Activated naive CD4-positive, alpha-beta T cell treated with anti-CD3 and anti-CD28 coated beads, Interleukin-2, amount 10 ng/mL, durations not matched to agents 7 days and 5 days (primary cell): Measurements from ENCODE around the gene TIAM2.
"Not testable (repeated sequence)": the region's sequence is repeated elsewhere in the genome, so short reads cannot be mapped to it uniquely, and the experiment has no call there.

ENCODE experiments used
- CTCF ChIA-PET: fragments of 350-600 bp; sonication (Branson Sonifier 250); formaldehyde crosslinking; loops from one replicate; lab custom pipeline; 2021; ENCODE audit warnings: antibody characterized with exemption; lab: Charles Lee
- DNase-seq: peaks from one replicate; pipeline ENCODE4 v3.0.0-alpha.2; 2020
- H3K27ac Mint-ChIP-seq: one replicate; pipeline ENCODE4 v1.8.0; 2021; ENCODE audit warnings: mild to moderate bottlenecking, moderate library complexity, mixed read lengths
- H3K27me3 Mint-ChIP-seq: one replicate; pipeline ENCODE4 v1.8.0; 2021; ENCODE audit warnings: mild to moderate bottlenecking, mixed read lengths
- H3K36me3 Mint-ChIP-seq: one replicate; pipeline ENCODE4 v1.8.0; 2021; ENCODE audit warnings: mixed read lengths
- H3K4me1 Mint-ChIP-seq: one replicate; pipeline ENCODE4 v1.8.0; 2021; ENCODE audit warnings: mixed read lengths
- H3K4me3 Mint-ChIP-seq: one replicate; pipeline ENCODE4 v1.8.0; 2021; ENCODE audit warnings: mild to moderate bottlenecking, moderate library complexity, mixed read lengths
- H3K9me3 Mint-ChIP-seq: one replicate; pipeline ENCODE4 v1.8.0; 2021; ENCODE audit warnings: mixed read lengths

Gene TIAM2

DNA sequence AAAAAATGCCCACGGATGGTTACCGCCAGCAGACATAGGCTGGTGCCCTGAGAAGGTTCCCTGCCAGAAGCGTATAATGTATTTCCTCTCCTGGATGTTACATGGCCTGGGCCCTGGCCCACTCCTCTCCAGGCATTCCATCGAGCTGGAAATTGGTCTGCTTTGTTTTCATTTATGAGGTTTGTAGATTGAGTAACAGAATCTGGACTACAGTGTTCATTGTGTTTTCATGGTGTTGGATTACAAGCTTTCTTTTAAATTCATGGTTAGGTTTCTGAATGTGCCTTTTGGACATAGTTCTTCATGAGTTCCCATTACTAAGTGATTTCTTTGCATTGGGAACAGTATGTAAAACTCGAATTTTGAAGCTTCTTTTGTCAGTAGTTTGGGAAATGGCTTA is 6.4 kb downstream of the TIAM2 start:
- no peaks in the 10 kb centered on the region for H3K9me3 Mint-ChIP-seq
- DNase-seq, result no peak
- CTCF ChIA-PET, result no interaction called here
- H3K36me3 Mint-ChIP-seq, result no peaks in the 10 kb centered on the region
- H3K4me1 Mint-ChIP-seq, result peaks cover 3% of the 10 kb centered on the region
- no peak overlapping the region for H3K4me3 Mint-ChIP-seq
- H3K27ac Mint-ChIP-seq, result no peak overlapping the region
- H3K27me3 Mint-ChIP-seq, result peaks cover 33% of the 10 kb centered on the region

GRCh38 chr6:155001934-155002333 is 6.8 kb downstream of the TIAM2 start:
- no peak overlapping the region for H3K4me3 Mint-ChIP-seq
- peaks cover 2% of the 10 kb centered on the region for H3K4me1 Mint-ChIP-seq
- H3K36me3 Mint-ChIP-seq, result no peaks in the 10 kb centered on the region
- DNase-seq, result no peak
- H3K27me3 Mint-ChIP-seq, result peaks cover 31% of the 10 kb centered on the region
- H3K27ac Mint-ChIP-seq, result no peak overlapping the region
- H3K9me3 Mint-ChIP-seq, result no peaks in the 10 kb centered on the region
- CTCF ChIA-PET, result no interaction called here

- Mint-ChIP-seq H3K27me3 (peaks cover 20% of the 10 kb centered on the region), H3K27ac (no peak overlapping the region), H3K36me3 (no peaks in the 10 kb centered on the region), H3K4me3 (no peak overlapping the region), H3K4me1 (no peaks in the 10 kb centered on the region), H3K9me3 (no peaks in the 10 kb centered on the region)
- CTCF ChIA-PET, result interaction anchor here (0.9 kb wide), 1 partner anchor 168 kb away, joined by 4 read pairs; no protein-coding TSS in a partner anchor
- DNase-seq, result no peak
Measured at GRCh38 chr6:155003476-155003875, 8.4 kb downstream of the TIAM2 start.

DNA sequence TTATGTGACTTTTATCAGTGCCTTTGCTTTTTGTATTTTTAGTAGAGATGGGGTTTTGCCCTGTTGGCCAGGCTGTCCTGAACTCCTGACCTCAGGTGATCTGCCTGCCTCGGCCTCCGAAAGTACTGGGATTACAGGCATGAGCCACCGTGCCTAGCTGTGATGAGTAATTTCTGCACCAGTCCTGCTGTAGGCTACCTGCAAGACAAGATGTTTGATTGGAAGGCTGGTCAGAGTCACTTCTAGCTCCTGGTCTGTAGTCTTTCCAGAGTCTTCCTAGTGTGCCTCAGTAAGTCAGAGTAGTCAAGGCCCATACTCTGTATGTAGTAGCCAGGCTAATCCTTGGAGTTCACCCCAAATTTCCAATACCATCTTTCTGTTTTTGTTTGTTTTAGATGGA is 8.9 kb downstream of the TIAM2 start:
- DNase-seq, result no peak
- no peaks in the 10 kb centered on the region for H3K9me3 Mint-ChIP-seq
- peaks cover 20% of the 10 kb centered on the region for H3K27me3 Mint-ChIP-seq
- no peak overlapping the region for H3K27ac Mint-ChIP-seq
- CTCF ChIA-PET, result interaction anchor here (0.9 kb wide), 1 partner anchor 168 kb away, joined by 4 read pairs; no protein-coding TSS in a partner anchor
- no peak overlapping the region for H3K4me3 Mint-ChIP-seq
- no peaks in the 10 kb centered on the region for H3K36me3 Mint-ChIP-seq
- H3K4me1 Mint-ChIP-seq, result no peaks in the 10 kb centered on the region

DNA sequence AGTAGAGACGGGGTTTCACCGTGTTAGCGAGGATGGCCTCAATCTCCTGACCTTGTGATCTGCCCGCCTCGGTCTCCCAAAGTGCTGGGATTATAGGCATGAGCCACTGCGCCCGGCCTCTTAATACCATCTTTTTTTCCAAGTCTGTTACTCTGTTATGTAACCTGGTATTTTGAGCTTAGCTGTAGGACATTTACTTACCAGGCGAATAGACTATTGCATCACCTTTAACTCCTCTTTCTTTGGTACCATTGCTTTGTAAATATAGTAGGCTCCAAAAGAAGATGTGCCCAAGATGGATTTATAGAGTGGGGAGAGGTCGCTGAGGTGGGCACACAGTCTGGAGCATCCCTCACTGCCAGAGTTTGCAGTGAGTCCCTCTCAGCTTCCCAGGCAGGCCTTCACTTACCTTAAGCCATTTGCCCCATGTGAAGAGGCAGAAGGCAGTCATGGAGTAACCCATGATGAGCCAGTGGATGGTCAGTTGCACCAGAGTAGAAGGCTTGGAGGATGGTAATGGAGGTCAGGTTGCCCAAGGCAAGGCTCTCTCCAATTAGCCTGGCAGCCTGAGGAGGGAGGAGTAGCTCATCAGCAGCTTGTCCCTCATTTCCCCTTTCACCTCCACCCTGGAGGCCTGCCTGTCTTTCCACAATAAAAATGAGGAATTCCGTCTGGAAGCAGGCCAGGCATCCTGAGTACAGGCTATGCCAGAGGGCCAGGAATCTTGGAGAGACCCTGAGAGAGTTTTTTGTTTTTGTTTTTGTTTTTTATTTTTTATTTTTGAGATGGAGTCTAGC is 9.7 kb downstream of the TIAM2 start:
- H3K27me3 Mint-ChIP-seq, result peaks cover 18% of the 10 kb centered on the region
- no peak for DNase-seq
- no peaks in the 10 kb centered on the region for H3K36me3 Mint-ChIP-seq
- no peaks in the 10 kb centered on the region for H3K9me3 Mint-ChIP-seq
- CTCF ChIA-PET, result interaction anchor here (0.5 to 0.9 kb wide), 2 partner anchors 167 to 176 kb away, joined by 3 to 4 read pairs; no protein-coding TSS in a partner anchor
- H3K4me3 Mint-ChIP-seq, result no peak overlapping the region
- H3K27ac Mint-ChIP-seq, result no peak overlapping the region
- H3K4me1 Mint-ChIP-seq, result no peaks in the 10 kb centered on the region

- Mint-ChIP-seq H3K36me3 (no peaks in the 10 kb centered on the region), H3K9me3 (no peaks in the 10 kb centered on the region), H3K4me3 (no peak overlapping the region), H3K27ac (no peak overlapping the region), H3K27me3 (peaks cover 10% of the 10 kb centered on the region), H3K4me1 (no peaks in the 10 kb centered on the region)
- no peak for DNase-seq
- CTCF ChIA-PET, result no interaction called here
Measured at GRCh38 chr6:155008625-155009024, 13.5 kb downstream of the TIAM2 start.

- Mint-ChIP-seq H3K9me3 (no peaks in the 10 kb centered on the region), H3K4me1 (no peaks in the 10 kb centered on the region), H3K27me3 (peaks cover 10% of the 10 kb centered on the region), H3K36me3 (no peaks in the 10 kb centered on the region), H3K4me3 (no peak overlapping the region), H3K27ac (no peak overlapping the region)
- no peak for DNase-seq
- CTCF ChIA-PET, result interaction anchor here (1.1 kb wide), 1 partner anchor 83 kb away, joined by 3 read pairs; no protein-coding TSS in a partner anchor
Measured at GRCh38 chr6:155010940-155011339, 15.8 kb downstream of the TIAM2 start.

- Mint-ChIP-seq H3K27ac (no peak overlapping the region), H3K36me3 (no peaks in the 10 kb centered on the region), H3K27me3 (peaks cover 10% of the 10 kb centered on the region), H3K4me1 (no peaks in the 10 kb centered on the region), H3K9me3 (no peaks in the 10 kb centered on the region), H3K4me3 (no peak overlapping the region)
- CTCF ChIA-PET, result interaction anchor here (1.1 kb wide), 1 partner anchor 84 kb away, joined by 3 read pairs; no protein-coding TSS in a partner anchor
- DNase-seq, result no peak
Measured at GRCh38 chr6:155011809-155012291, 16.7 kb downstream of the TIAM2 start.

- Mint-ChIP-seq H3K27ac (no peak overlapping the region), H3K27me3 (peaks cover 10% of the 10 kb centered on the region), H3K36me3 (no peaks in the 10 kb centered on the region), H3K4me1 (peaks cover 2% of the 10 kb centered on the region), H3K9me3 (no peaks in the 10 kb centered on the region), H3K4me3 (no peak overlapping the region)
- CTCF ChIA-PET, result no interaction called here
- DNase-seq, result no peak
Measured at GRCh38 chr6:155013457-155013876, 18.4 kb downstream of the TIAM2 start.

GRCh38 chr6:155014137-155014536 is 19.0 kb downstream of the TIAM2 start:
- Mint-ChIP-seq H3K27me3 (peaks cover 10% of the 10 kb centered on the region), H3K4me1 (peaks cover 2% of the 10 kb centered on the region), H3K4me3 (no peak overlapping the region), H3K27ac (no peak overlapping the region), H3K36me3 (no peaks in the 10 kb centered on the region), H3K9me3 (no peaks in the 10 kb centered on the region)
- DNase-seq, result no peak
- CTCF ChIA-PET, result no interaction called here

- Mint-ChIP-seq H3K4me1 (peaks cover 2% of the 10 kb centered on the region), H3K27ac (no peak overlapping the region), H3K9me3 (no peaks in the 10 kb centered on the region), H3K36me3 (no peaks in the 10 kb centered on the region), H3K4me3 (no peak overlapping the region), H3K27me3 (peaks cover 10% of the 10 kb centered on the region)
- DNase-seq, result no peak
- CTCF ChIA-PET, result no interaction called here
Measured at GRCh38 chr6:155014670-155015300, 19.7 kb downstream of the TIAM2 start.

DNA sequence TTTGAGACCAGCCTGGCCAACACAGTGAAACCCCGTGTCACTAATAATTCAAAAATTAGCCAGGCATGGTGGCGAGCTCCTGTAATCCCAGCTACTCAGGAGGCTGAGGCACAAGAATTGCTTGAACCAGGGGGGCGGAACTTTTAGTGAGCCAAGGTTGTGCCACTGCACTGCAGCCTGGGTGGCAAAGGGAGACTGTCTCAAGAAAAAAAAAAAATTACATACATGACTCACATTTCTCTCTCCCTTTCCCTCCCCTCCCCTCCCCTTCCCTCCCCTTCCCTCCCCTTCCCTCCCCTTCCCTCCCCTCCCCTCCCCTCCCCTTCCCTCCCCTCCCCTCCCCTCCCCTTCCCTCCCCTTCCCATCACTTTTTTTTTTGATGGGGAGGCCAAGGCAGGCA is 23.3 kb downstream of the TIAM2 start:
- H3K36me3 Mint-ChIP-seq, H3K9me3 Mint-ChIP-seq, H3K4me1 Mint-ChIP-seq, H3K27ac Mint-ChIP-seq, H3K27me3 Mint-ChIP-seq, CTCF ChIA-PET, H3K4me3 Mint-ChIP-seq, DNase-seq: not testable (repeated sequence)

DNA sequence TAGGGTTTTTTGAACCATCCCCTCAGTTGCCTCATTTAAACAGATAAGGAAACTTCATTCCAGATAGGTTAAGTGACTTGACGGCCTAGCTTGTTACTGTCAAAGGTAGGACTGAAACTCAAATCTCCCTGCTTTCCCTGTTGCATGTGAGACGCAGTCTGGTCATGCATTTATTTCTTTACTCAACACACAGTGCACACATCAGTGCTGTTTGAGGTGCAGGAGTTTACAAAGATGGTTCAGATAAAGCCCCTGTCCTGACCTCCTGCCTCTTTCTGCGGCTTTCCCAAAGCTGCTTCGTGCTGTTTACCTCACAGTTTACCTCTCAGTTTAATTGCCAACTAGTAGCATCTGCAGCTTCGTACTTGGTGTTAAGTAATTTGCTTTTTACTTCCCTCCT is 26.6 kb downstream of the TIAM2 start:
- Mint-ChIP-seq H3K36me3 (no peaks in the 10 kb centered on the region), H3K27ac (no peak overlapping the region), H3K4me3 (no peak overlapping the region), H3K9me3 (no peaks in the 10 kb centered on the region), H3K27me3 (no peaks in the 10 kb centered on the region), H3K4me1 (peaks cover 2% of the 10 kb centered on the region)
- no peak for DNase-seq
- CTCF ChIA-PET, result no interaction called here

DNA sequence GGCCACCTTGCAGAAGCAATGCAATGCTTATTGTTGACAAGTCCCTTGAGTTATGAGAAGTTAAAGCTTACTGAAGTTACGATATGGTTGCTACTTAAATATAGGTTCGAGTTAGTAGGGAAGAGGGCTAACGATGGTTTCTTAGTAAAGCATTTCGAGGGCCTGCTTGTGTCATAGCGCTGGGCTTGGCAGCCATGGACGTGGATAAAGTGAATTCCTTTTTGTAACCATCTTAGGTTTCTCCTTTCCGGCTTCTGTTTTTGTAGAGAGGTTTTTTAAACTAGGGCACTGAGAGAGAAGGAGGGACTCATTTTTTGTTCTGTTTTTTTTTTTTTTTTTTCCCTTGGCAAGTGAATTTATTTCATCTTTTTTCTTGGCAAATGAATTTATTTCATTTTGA is 27.6 kb downstream of the TIAM2 start:
- no peaks in the 10 kb centered on the region for H3K4me1 Mint-ChIP-seq
- no peak overlapping the region for H3K27ac Mint-ChIP-seq
- CTCF ChIA-PET, result no interaction called here

More for the DNA sequence above, 27.6 kb downstream of the TIAM2 start:
- no peaks in the 10 kb centered on the region for H3K36me3 Mint-ChIP-seq
- H3K4me3 Mint-ChIP-seq, result no peak overlapping the region
- H3K9me3 Mint-ChIP-seq, result no peaks in the 10 kb centered on the region
- H3K27me3 Mint-ChIP-seq, result no peaks in the 10 kb centered on the region
- DNase-seq, result no peak
